ENCODE results near the gene FOXO1.

Gene FOXO1

DNA sequence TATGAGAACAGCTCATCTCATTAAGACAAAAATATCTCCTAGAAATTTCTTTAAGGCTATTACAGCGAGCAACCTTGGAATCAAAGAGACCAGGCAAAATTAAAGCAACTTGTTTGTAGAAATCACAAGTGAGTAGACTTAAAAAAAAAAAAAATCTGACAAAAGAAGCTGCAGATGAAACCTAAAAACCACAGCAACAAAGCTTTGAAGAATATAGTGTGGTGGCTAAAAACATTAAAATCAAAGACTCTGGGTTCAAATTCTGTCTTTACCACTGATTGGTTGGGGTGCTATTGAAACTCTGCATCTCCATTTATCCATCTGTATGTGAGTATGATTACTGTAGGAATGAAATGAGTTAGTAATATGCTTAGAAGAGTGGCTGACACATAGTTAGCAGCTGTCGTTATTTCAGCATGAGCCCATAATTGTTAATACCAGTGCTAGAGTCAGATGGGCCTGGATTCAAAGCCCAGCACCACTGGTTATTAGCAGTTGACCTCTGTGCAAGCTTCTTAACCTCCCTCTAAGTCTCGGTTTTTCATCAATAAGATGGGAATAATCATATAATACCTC, 157.6 kb downstream of the FOXO1 start:
- POLR2A ChIA-PET (ENCODE audit: low non-redundant PET), result no interaction called here
- TF ChIP-seq, protein P1, sequence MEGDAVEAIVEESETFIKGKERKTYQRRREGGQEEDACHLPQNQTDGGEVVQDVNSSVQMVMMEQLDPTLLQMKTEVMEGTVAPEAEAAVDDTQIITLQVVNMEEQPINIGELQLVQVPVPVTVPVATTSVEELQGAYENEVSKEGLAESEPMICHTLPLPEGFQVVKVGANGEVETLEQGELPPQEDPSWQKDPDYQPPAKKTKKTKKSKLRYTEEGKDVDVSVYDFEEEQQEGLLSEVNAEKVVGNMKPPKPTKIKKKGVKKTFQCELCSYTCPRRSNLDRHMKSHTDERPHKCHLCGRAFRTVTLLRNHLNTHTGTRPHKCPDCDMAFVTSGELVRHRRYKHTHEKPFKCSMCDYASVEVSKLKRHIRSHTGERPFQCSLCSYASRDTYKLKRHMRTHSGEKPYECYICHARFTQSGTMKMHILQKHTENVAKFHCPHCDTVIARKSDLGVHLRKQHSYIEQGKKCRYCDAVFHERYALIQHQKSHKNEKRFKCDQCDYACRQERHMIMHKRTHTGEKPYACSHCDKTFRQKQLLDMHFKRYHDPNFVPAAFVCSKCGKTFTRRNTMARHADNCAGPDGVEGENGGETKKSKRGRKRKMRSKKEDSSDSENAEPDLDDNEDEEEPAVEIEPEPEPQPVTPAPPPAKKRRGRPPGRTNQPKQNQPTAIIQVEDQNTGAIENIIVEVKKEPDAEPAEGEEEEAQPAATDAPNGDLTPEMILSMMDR (conservative IDR thresholded peaks at IDR 0.05; ENCODE audit: low read depth), result no peak
- no peak overlapping the region for H3K27ac ChIP-seq
- CTCF ChIA-PET, result interaction anchor here (0.6 to 0.8 kb wide), 2 partner anchors 288 to 1486 kb away, joined by 3 to 4 read pairs; no protein-coding TSS in a partner anchor
- no peak for DNase-seq (ENCODE audit: low spot score)

DNA sequence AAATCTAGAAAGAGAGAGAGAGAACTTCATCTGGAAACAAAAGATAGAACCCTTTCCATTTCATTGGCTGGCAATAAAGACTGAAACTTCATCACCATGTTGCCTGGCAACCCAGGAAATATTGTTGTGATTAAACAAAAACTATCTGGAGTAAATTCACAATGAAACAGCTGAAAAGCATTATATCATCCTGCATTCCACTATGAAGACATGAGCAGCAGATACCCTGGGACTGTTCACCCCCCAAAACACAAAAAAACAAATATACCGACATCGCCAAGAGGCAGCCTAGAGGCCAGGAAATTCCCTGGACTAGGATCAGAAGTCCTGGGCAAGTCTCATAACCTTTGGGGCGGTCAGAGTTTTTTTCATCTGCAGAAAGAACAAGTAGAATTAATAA, 158.3 kb downstream of the FOXO1 start:
- TF ChIP-seq, protein P1 (conservative IDR thresholded peaks at IDR 0.05; ENCODE audit: low read depth), result no peak
- ChIA-PET CTCF (no interaction called here), POLR2A (ENCODE audit: low non-redundant PET) (no interaction called here)
- no peak overlapping the region for H3K27ac ChIP-seq
- DNase-seq (ENCODE audit: low spot score), result no peak

DNA sequence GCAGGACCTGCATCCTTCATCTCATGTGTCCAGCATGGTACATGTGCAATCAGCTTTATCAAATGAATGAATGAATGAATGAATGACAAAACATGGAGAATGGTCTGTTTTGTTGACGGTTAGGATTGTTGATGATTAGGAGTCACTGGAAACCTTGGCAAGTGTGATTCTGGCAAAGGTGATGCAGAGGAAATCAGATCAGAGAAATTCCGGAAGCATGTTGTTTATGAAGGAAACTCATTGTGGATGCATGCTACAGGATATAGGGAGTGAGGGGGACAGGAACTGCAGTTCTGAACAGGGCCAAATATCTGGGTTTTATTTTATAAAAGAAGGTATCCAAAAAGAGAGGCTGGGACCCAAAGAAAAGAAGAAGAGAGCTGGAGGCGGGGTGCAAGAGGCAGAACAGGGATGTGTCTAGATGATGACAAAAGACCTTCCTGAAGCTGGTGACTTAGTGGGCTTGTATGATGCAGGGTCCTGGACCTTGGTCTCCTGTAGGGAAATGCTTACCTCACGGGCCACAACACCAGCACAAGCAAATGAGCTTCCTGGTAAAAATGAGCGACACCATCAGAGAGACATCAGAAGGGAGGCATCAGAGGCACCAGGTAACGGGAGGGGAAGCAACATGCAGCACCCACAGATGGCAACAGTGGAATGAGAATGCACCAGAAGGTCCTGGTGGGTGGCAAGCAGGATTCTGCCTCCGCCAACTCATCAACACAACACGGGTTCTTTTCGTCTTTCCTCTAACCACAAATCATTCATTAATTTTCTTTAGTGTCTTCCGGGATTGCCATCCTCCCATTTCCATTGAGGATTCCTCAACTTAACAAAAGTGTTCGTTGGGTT, 159.6 kb downstream of the FOXO1 start:
- no peak for DNase-seq (ENCODE audit: low spot score)
- ChIA-PET POLR2A (ENCODE audit: low non-redundant PET) (no interaction called here), CTCF (no interaction called here)

More for the DNA sequence above, 159.6 kb downstream of the FOXO1 start:
- H3K27ac ChIP-seq, result no peak overlapping the region
- TF ChIP-seq, protein P1 (conservative IDR thresholded peaks at IDR 0.05; ENCODE audit: low read depth), result no peak
